B cell (primary cell): ENCODE results near the gene ZNF3. TPM values are rescaled to one million over a fixed set of nuclear protein-coding genes. Genes with fewer than 3 reads are reported as not detected.

ENCODE experiments used
- ATAC-seq: fragments of 200-7000 bp; cut with Tn5 transposase; one replicate; pipeline ENCODE4 v1.10.0; 2021; ENCODE audit warnings: low read depth, mild to moderate bottlenecking, moderate number of reproducible peaks, moderate library complexity
- CTCF ChIA-PET: fragments of 350-600 bp; sonication (Branson Sonifier 250); formaldehyde crosslinking; loops from one replicate; lab custom pipeline; 2021; ENCODE audit warnings: antibody characterized with exemption, inconsistent platforms; lab: Charles Lee
- POLR2A ChIA-PET: fragments of 350-600 bp; sonication (Branson Sonifier 250); formaldehyde crosslinking; loops from one replicate; lab custom pipeline; 2021; ENCODE audit warnings: antibody characterized with exemption; lab: Charles Lee
- DNase-seq: peaks from one replicate; pipeline ENCODE4 v3.0.0; 2013
- H2AFZ ChIP-seq: 2 replicates; pipeline ENCODE4 v1.6.1; 2012; ENCODE audit warnings: mild to moderate bottlenecking, low read depth, low read length; ENCODE audit not compliant: insufficient read depth, poor library complexity, severe bottlenecking
- H3K27ac ChIP-seq, 2 donors: 1 replicate in 1 of 2; 2 replicates in 1 of 2; pipeline ENCODE4 v1.5.1; 2012 to 2013; ENCODE audit warnings: low read length in 2 of 2, mild to moderate bottlenecking in 2 of 2, moderate library complexity in 1 of 2
- H3K27me3 ChIP-seq, 4 experiments: fragments of 200-600 bp in 1 of 4; sonication (generic) in 1 of 4; replicated peaks in 1 of 4; 1 replicate in 2 of 4; 2 replicates in 2 of 4; pipeline versions ENCODE4 v1.6.1 to v1.7.0; 2013 to 2016; ENCODE audit warnings: low read length in 3 of 4, mild to moderate bottlenecking in 2 of 4, mixed read lengths in 1 of 4, moderate library complexity in 1 of 4; ENCODE audit not compliant: insufficient read depth in 4 of 4, control insufficient read depth in 3 of 4; ENCODE audit errors: control extremely low read depth in 1 of 4
- H3K36me3 ChIP-seq, 2 experiments: replicated peaks in 1 of 2; 1 replicate in 1 of 2; 2 replicates in 1 of 2; pipeline versions ENCODE4 v1.6.1 to v1.7.1; 2013; ENCODE audit warnings: low read length in 1 of 2; ENCODE audit not compliant: insufficient read depth in 2 of 2, control insufficient read depth in 1 of 2; ENCODE audit errors: control extremely low read depth in 1 of 2, extremely low read depth in 1 of 2
- H3K4me1 ChIP-seq, 2 donors: fragments of 200-600 bp in 1 of 2; sonication (generic) in 1 of 2; 1 replicate in 1 of 2; 2 replicates in 1 of 2; pipeline versions ENCODE4 v1.5.1 to v1.6.1; 2013 to 2017; ENCODE audit warnings: low read length in 2 of 2; ENCODE audit not compliant: control insufficient read depth in 2 of 2, insufficient read depth in 2 of 2
- H3K4me2 ChIP-seq: replicated peaks from 2 replicates; pipeline ENCODE3; 2012; ENCODE audit warnings: mild to moderate bottlenecking, low read depth, low read length; ENCODE audit not compliant: poor library complexity, severe bottlenecking
- H3K4me3 ChIP-seq, 5 experiments: fragments of 200-600 bp in 1 of 5; sonication (generic) in 1 of 5; 1 replicate in 3 of 5; 2 replicates in 2 of 5; pipeline versions ENCODE4 v1.5.1 to v1.7.0; 2011 to 2016; ENCODE audit warnings: low read length in 4 of 5, mild to moderate bottlenecking in 4 of 5, low read depth in 2 of 5, control low read depth in 1 of 5, moderate library complexity in 1 of 5; ENCODE audit not compliant: insufficient read depth in 1 of 5; ENCODE audit errors: control extremely low read depth in 1 of 5, extremely low read depth in 1 of 5
- H3K79me2 ChIP-seq: fragments of 200-600 bp; sonication (generic); one replicate; pipeline ENCODE4 v1.6.0; 2016; ENCODE audit warnings: low read length; ENCODE audit not compliant: control insufficient read depth, insufficient read depth
- H3K9ac ChIP-seq: fragments of 200-600 bp; sonication (generic); 2 replicates; pipeline ENCODE4 v1.6.1; 2017; ENCODE audit warnings: mild to moderate bottlenecking, low read length, moderate library complexity
- H3K9me3 ChIP-seq, 3 donors: one replicate each; pipeline versions ENCODE4 v1.6.1 to v1.7.1; 2013; ENCODE audit warnings: low read length in 2 of 3; ENCODE audit not compliant: control insufficient read depth in 2 of 3, insufficient read depth in 1 of 3; ENCODE audit errors: control extremely low read depth in 1 of 3
- H4K20me1 ChIP-seq: 2 replicates; pipeline ENCODE4 v1.6.0; 2012; ENCODE audit warnings: mild to moderate bottlenecking, low read length; ENCODE audit not compliant: insufficient read depth, control insufficient read depth, poor library complexity, severe bottlenecking
- H3K27ac Mint-ChIP-seq: one replicate; pipeline ENCODE4 v1.8.0; 2021; ENCODE audit warnings: mixed read lengths
- H3K27me3 Mint-ChIP-seq: one replicate; pipeline ENCODE4 v1.8.0; 2021; ENCODE audit warnings: mixed read lengths
- H3K4me1 Mint-ChIP-seq: one replicate; pipeline ENCODE4 v1.8.0; 2021; ENCODE audit warnings: mixed read lengths
- H3K4me3 Mint-ChIP-seq: one replicate; pipeline ENCODE4 v1.8.0; 2021; ENCODE audit warnings: mixed read lengths
- H3K9me3 Mint-ChIP-seq: one replicate; pipeline ENCODE4 v1.8.0; 2022; ENCODE audit warnings: mixed read lengths; ENCODE audit not compliant: insufficient read depth
- CTCF ChIP-seq: fragments of 200-600 bp; IDR thresholded peaks from one replicate; pipeline ENCODE4 v1.8.0; 2022; ENCODE audit warnings: antibody characterized with exemption, mild to moderate bottlenecking
- EZH2 ChIP-seq: IDR thresholded peaks from 2 replicates; pipeline ENCODE4 v1.6.1; 2012; ENCODE audit warnings: borderline replicate concordance, low read depth, mild to moderate bottlenecking, moderate library complexity, low read length; ENCODE audit not compliant: insufficient read depth, poor library complexity, severe bottlenecking
- WGBS: methylation state at CpG from one replicate; pipeline ENCODE4 v1.1.5; 2013; ENCODE audit warnings: missing lambda C conversion rate; ENCODE audit not compliant: insufficient coverage; 5-methylcytosine and 5-hydroxymethylcytosine counted together
- intact Hi-C: fragments of 100-400 bp; cut with micrococcal nuclease; formaldehyde crosslinking; loops from one replicate; pipeline ENCODE4 v1.10.0; 2022
- polyA plus RNA-seq: library from polyadenylated mRNA; depleted of rRNA; stranded (reverse); fragments of >200 nt; gene quantifications from 2 replicates; pipeline ENCODE4 v1.2.3, GENCODE V29; 2012
- total RNA-seq, 2 donors: library from RNA; stranded (reverse); fragments of 120-200 nt in 1 of 2; gene quantifications; 1 replicate in 1 of 2; 2 replicates in 1 of 2; pipeline versions ENCODE4 v1.2.3 to v1.2.4, GENCODE V29; 2013 to 2022

ZNF3 gene
- total and polyA plus RNA-seq, 2 donors (not counting 1 experiment from before 2014, with no cell fraction given) = 19.2 to 44.8 TPM

- CTCF ChIA-PET = no interaction called here
- no peak for DNase-seq
- POLR2A ChIA-PET = interaction anchor here (0.6 kb wide), 1 partner anchor 9 kb away, joined by 4 read pairs; no protein-coding TSS in a partner anchor
- TF ChIP-seq EZH2 = no peak
- no peak for TF ChIP-seq CTCF
- Mint-ChIP-seq H3K27me3 (no peaks in the 10 kb centered on the region), H3K27ac (no peak overlapping the region), H3K4me3 (no peak overlapping the region), H3K9me3 (no peaks in the 10 kb centered on the region), H3K4me1 (peaks cover 21% of the 10 kb centered on the region)
- Histone ChIP-seq H3K4me1 (peaks cover 7 to 11% of the 10 kb centered on the region in 2 donors), H3K9ac (no peak overlapping the region), H2AFZ (no peak overlapping the region), H3K4me3 (no peak overlapping the region), H3K4me2 (no peak overlapping the region), H3K27ac (no peak overlapping the region), H4K20me1 (peaks cover 43% of the 10 kb centered on the region), H3K79me2 (peaks cover 19% of the 10 kb centered on the region), H3K9me3 (no peaks in the 10 kb centered on the region), H3K36me3 (peaks cover 2 to 78% of the 10 kb centered on the region in 2 experiments), H3K27me3 (no peaks in the 10 kb centered on the region)
- ATAC-seq = no peak
- 91% methylated on average over 13 of the region's 13 CpGs for WGBS
- intact Hi-C loops = no loop called here
Measured at GRCh38 chr7:100093498-100093897, 12.0 kb upstream of the ZNF3 start.

GRCh38 chr7:100093054-100093453, 11.5 kb upstream of the ZNF3 start:
- H4K20me1 ChIP-seq = peaks cover 38% of the 10 kb centered on the region
- peaks cover 11 to 15% of the 10 kb centered on the region in 2 donors for H3K4me1 ChIP-seq
- ATAC-seq (no peak), DNase-seq (no peak)
- WGBS = 93% methylated on average over 5 of the region's 8 CpGs
- H3K4me3 Mint-ChIP-seq = no peak overlapping the region
- no peaks in the 10 kb centered on the region for H3K9me3 ChIP-seq
- no peaks in the 10 kb centered on the region for H3K27me3 Mint-ChIP-seq
- H3K27ac ChIP-seq = no peak overlapping the region
- H3K4me2 ChIP-seq = no peak overlapping the region
- H3K79me2 ChIP-seq = peaks cover 19% of the 10 kb centered on the region
- TF ChIP-seq CTCF (no peak), EZH2 (no peak)
- POLR2A ChIA-PET = interaction anchor here (0.6 kb wide), 1 partner anchor 9 kb away, joined by 4 read pairs; no protein-coding TSS in a partner anchor
- no peak overlapping the region for H3K27ac Mint-ChIP-seq
- H3K9me3 Mint-ChIP-seq = no peaks in the 10 kb centered on the region
- H3K9ac ChIP-seq = no peak overlapping the region
- no peak overlapping the region for H2AFZ ChIP-seq
- H3K4me3 ChIP-seq = no peak overlapping the region
- H3K27me3 ChIP-seq = no peaks in the 10 kb centered on the region
- peaks cover 21% of the 10 kb centered on the region for H3K4me1 Mint-ChIP-seq
- intact Hi-C loops = no loop called here
- CTCF ChIA-PET = no interaction called here
- peaks cover under 1 to 74% of the 10 kb centered on the region in 2 experiments for H3K36me3 ChIP-seq
